Vagina (tissue), 2 donors: ENCODE results near the gene DOCK4. TPM values are rescaled to one million over a fixed set of nuclear protein-coding genes. Genes with fewer than 3 reads are reported as not detected.

Experiments
- DNase-seq, 2 donors: peaks; one replicate each; pipeline ENCODE4 v3.0.0-alpha.2; 2017; ENCODE audit errors: extremely low spot score in 2 of 2
- H3K27ac ChIP-seq: fragments of 200-600 bp; sonication (generic); one replicate; pipeline ENCODE4 v1.5.1; 2019
- H3K27me3 ChIP-seq: fragments of 200-600 bp; sonication (generic); one replicate; pipeline ENCODE4 v1.5.1; 2019
- H3K36me3 ChIP-seq, 2 donors: fragments of 200-600 bp; sonication (generic); one replicate each; pipeline ENCODE4 v1.5.1; 2017 to 2019
- H3K4me1 ChIP-seq: fragments of 200-600 bp; sonication (generic); one replicate; pipeline ENCODE4 v1.5.1; 2019
- H3K4me3 ChIP-seq, 2 donors: fragments of 200-600 bp; sonication (generic); 1 replicate in 1 of 2; 2 replicates in 1 of 2; pipeline ENCODE4 v1.5.1; 2016 to 2019
- H3K9me3 ChIP-seq: fragments of 200-600 bp; sonication (generic); one replicate; pipeline ENCODE4 v1.5.1; 2019
- CTCF ChIP-seq, 3 experiments: fragments of 450-650 bp in 2 of 3; fragments of 200-600 bp in 1 of 3; sonication (generic) in 1 of 3; IDR thresholded peaks; one replicate each; pipeline ENCODE4 v1.5.1; 2017 to 2019; ENCODE audit warnings: antibody characterized with exemption in 3 of 3, mild to moderate bottlenecking in 2 of 3, moderate library complexity in 2 of 3
- POLR2A ChIP-seq, 2 donors: fragments of 450-650 bp; IDR thresholded peaks; one replicate each; pipeline ENCODE4 v1.6.1; 2017; ENCODE audit warnings: antibody characterized with exemption in 2 of 2, mild to moderate bottlenecking in 2 of 2, moderate library complexity in 2 of 2
- POLR2AphosphoS5 ChIP-seq, 2 donors: sonication (generic); formaldehyde crosslinking; IDR thresholded peaks; one replicate each; pipeline ENCODE4 v1.9.0; 2017; ENCODE audit warnings: antibody characterized with exemption in 2 of 2, mild to moderate bottlenecking in 2 of 2, low read depth in 1 of 2; ENCODE audit not compliant: insufficient read depth in 1 of 2
- intact Hi-C: fragments of 100-400 bp; cut with DNase I; formaldehyde crosslinking; loops from one replicate; pipeline ENCODE4 v1.15.1; 2023
- total RNA-seq: library from RNA; depleted of rRNA; stranded (reverse); fragments of >200 nt; gene quantifications from one replicate; pipeline ENCODE4 v1.2.3, GENCODE V29; 2016

Gene DOCK4
- total RNA-seq, 1 donor from 2014 or later = 40.3 TPM

GRCh38 chr7:111852081-111852480 is 354.1 kb downstream of the DOCK4 start:
- Histone ChIP-seq H3K27me3 (no peaks in the 10 kb centered on the region), H3K4me1 (no peaks in the 10 kb centered on the region), H3K9me3 (no peaks in the 10 kb centered on the region), H3K4me3 (no peak overlapping the region), H3K27ac (no peak overlapping the region), H3K36me3 (peaks cover 0 to 6% of the 10 kb centered on the region in 2 donors)
- DNase-seq = no peak
- TF ChIP-seq POLR2A (IDR thresholded peaks at IDR 0.05) (no peak), CTCF (IDR thresholded peaks at IDR 0.05) (no peak), POLR2AphosphoS5 (IDR thresholded peaks at IDR 0.05; ENCODE audit: insufficient read depth in 1 of 2, low read depth in 1 of 2) (no peak)
- intact Hi-C loops = no loop called here

- intact Hi-C loops = no loop called here
These were observed 359.3 kb downstream of the DOCK4 start for GRCh38 chr7:111846898-111847297.

GRCh38 chr7:111845853-111846252 is 360.3 kb downstream of the DOCK4 start:
- Histone ChIP-seq H3K36me3 (peaks cover 0 to 6% of the 10 kb centered on the region in 2 donors), H3K27ac (no peak overlapping the region), H3K9me3 (no peaks in the 10 kb centered on the region), H3K4me3 (no peak overlapping the region), H3K4me1 (no peaks in the 10 kb centered on the region), H3K27me3 (no peaks in the 10 kb centered on the region)
- intact Hi-C loops = no loop called here
- TF ChIP-seq CTCF (IDR thresholded peaks at IDR 0.05) = no peak
- TF ChIP-seq POLR2AphosphoS5 (IDR thresholded peaks at IDR 0.05; ENCODE audit: insufficient read depth in 1 of 2, low read depth in 1 of 2) = no peak
- no peak for DNase-seq

More at GRCh38 chr7:111846898-111847297, 359.3 kb downstream of the DOCK4 start:
- no peak for DNase-seq
- H3K27me3 ChIP-seq = no peaks in the 10 kb centered on the region
- H3K9me3 ChIP-seq = no peaks in the 10 kb centered on the region
- H3K27ac ChIP-seq = no peak overlapping the region
- H3K4me1 ChIP-seq = no peaks in the 10 kb centered on the region
- TF ChIP-seq POLR2A (IDR thresholded peaks at IDR 0.05) (no peak), POLR2AphosphoS5 (IDR thresholded peaks at IDR 0.05; ENCODE audit: insufficient read depth in 1 of 2, low read depth in 1 of 2) (no peak), CTCF (IDR thresholded peaks at IDR 0.05) (no peak)
- no peak overlapping the region for H3K4me3 ChIP-seq
- H3K36me3 ChIP-seq = peaks cover 0 to 6% of the 10 kb centered on the region in 2 donors

- no peaks in the 10 kb centered on the region for H3K9me3 ChIP-seq
- intact Hi-C loops = no loop called here
- H3K36me3 ChIP-seq = peaks cover 0 to 6% of the 10 kb centered on the region in 2 donors
- no peaks in the 10 kb centered on the region for H3K27me3 ChIP-seq
- no peaks in the 10 kb centered on the region for H3K4me1 ChIP-seq
- no peak overlapping the region for H3K4me3 ChIP-seq
- TF ChIP-seq CTCF (IDR thresholded peaks at IDR 0.05) (no peak), POLR2AphosphoS5 (IDR thresholded peaks at IDR 0.05; ENCODE audit: insufficient read depth in 1 of 2, low read depth in 1 of 2) (no peak), POLR2A (IDR thresholded peaks at IDR 0.05) (no peak)
- no peak for DNase-seq
- no peak overlapping the region for H3K27ac ChIP-seq
These were observed 361.1 kb downstream of the DOCK4 start for GRCh38 chr7:111844904-111845671.

GRCh38 chr7:111842491-111842890 is 363.7 kb downstream of the DOCK4 start:
- no peak for DNase-seq
- no peak overlapping the region for H3K4me3 ChIP-seq
- no peak for TF ChIP-seq POLR2A (IDR thresholded peaks at IDR 0.05)
- no peak for TF ChIP-seq POLR2AphosphoS5 (IDR thresholded peaks at IDR 0.05; ENCODE audit: insufficient read depth in 1 of 2, low read depth in 1 of 2)
- TF ChIP-seq CTCF (IDR thresholded peaks at IDR 0.05) = no peak
- peaks cover 0 to 3% of the 10 kb centered on the region in 2 donors for H3K36me3 ChIP-seq
- no peaks in the 10 kb centered on the region for H3K9me3 ChIP-seq
- no peak overlapping the region for H3K27ac ChIP-seq
- intact Hi-C loops = no loop called here
- no peaks in the 10 kb centered on the region for H3K4me1 ChIP-seq
- H3K27me3 ChIP-seq = no peaks in the 10 kb centered on the region
